Fibroblast of the aortic adventitia (primary cell): ENCODE measurements around the gene LNPEP. TPM values are rescaled to one million over a fixed set of nuclear protein-coding genes. Genes with fewer than 3 reads are reported as not detected.

Experiments
- DNase-seq: peaks from one replicate; pipeline ENCODE4 v3.0.0-alpha.2; 2010; ENCODE audit warnings: low read depth
- H3K4me3 ChIP-seq: 2 replicates; pipeline ENCODE4 v1.5.1; 2011; ENCODE audit warnings: low read depth, mild to moderate bottlenecking, control low read depth, low read length, moderate library complexity
- total RNA-seq: library from RNA; depleted of rRNA; stranded (reverse); fragments of >200 nt; gene quantifications from 2 replicates; pipeline ENCODE4 v1.2.3, GENCODE V29; 2012; ENCODE audit warnings: low replicate concordance
- TF ChIP-seq, protein P1 (sequence below): IDR thresholded peaks from 2 replicates; pipeline ENCODE4 v1.5.1; 2011; ENCODE audit warnings: mild to moderate bottlenecking, low read length, control low read depth, inconsistent platforms; ENCODE audit not compliant: insufficient read depth

The LNPEP gene
- total RNA-seq = 18.8 and 46.3 TPM in 2 replicates

DNA sequence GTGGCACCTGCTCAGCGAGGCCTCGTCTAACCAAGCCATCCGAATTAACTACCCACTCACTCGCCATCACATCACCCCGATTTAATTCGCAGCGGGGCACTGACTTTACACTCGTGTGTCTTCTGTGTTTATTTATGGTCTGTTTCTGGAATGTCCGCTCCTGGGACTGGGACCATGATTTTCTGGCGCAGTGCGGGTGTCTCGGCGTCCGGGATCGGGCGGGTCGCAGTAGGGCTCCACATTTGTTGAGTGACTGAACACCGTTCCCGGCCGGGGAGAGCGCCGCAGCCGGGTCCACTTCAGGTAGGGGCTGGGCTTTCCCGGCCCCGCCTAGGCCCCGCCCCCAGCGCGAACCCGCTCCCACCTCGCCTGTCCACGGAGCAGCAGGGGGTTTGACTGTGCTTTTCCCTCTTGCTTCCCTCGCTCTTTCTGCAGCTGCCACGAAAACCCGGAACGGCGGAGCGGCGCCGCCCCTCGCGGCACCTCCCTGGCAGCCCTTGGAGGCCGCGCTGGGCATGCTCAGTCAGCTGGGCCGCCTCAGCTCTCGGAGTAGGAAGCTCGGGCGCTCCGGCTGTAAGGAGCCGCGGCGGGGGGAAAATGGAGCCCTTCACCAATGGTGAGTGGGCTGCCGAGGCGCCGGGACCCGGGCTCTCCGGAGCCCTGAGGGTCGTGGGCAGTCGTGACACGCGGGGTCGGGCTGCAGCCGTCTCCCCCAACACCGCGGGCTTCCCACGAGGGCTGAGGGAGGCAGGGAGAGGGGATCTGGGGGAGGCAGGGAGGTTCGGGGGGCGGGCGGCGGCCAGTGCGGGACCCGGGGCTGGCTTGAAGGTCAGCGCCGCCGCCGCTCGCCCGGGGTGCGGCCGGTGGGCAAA, at the start of gene LNPEP:
Gene LNPEP, plus strand, starts transcription at position 522 of the 872 bp plus-strand sequence. Its CDS starts 76 bp downstream, at position 598.
- TF ChIP-seq, protein P1, sequence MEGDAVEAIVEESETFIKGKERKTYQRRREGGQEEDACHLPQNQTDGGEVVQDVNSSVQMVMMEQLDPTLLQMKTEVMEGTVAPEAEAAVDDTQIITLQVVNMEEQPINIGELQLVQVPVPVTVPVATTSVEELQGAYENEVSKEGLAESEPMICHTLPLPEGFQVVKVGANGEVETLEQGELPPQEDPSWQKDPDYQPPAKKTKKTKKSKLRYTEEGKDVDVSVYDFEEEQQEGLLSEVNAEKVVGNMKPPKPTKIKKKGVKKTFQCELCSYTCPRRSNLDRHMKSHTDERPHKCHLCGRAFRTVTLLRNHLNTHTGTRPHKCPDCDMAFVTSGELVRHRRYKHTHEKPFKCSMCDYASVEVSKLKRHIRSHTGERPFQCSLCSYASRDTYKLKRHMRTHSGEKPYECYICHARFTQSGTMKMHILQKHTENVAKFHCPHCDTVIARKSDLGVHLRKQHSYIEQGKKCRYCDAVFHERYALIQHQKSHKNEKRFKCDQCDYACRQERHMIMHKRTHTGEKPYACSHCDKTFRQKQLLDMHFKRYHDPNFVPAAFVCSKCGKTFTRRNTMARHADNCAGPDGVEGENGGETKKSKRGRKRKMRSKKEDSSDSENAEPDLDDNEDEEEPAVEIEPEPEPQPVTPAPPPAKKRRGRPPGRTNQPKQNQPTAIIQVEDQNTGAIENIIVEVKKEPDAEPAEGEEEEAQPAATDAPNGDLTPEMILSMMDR = no peak
- peak; percentile 96 for DNase-seq
- peak within 1 kb of the TSS; percentile 90 for H3K4me3 ChIP-seq

DNA sequence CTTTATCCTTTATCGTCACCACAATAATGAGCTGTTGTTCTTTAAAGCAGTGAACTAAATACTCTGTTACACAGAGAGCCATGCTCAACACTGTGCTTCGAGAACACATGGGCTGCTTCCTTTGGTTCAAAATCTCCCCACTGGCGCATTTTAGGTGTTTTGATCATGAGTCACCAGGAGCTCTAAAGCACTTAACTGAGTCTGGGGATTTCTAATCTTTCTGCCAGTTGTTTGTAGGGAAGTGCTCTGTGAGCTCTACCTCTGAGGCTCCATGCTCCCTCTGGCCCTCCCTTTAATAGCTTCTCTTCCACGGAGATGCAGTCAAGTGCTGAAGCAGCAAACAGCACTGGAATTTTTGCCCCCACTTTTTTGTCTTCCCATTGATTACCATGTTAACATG, 42.5 kb upstream of the LNPEP start:
- peak; percentile 79 for DNase-seq
- H3K4me3 ChIP-seq = no peak overlapping the region
- TF ChIP-seq, protein P1 = no peak

DNA sequence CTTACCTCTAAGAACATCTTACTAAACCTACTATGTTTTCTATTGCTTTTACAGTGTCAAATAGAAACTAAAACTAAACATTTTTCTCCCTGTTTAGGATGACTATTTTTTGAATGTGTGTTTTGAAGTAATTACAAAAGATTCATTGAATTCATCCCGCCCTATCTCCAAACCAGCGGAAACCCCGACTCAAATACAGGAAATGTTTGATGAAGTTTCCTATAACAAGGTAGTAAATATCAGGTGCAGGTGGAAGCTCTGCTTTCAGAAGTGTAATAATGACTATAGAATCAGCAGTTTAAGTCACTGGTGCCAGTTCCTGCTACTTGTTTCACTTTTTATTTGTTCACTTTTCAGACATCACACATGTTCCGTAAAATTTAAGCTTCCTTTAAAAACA, 39.6 kb upstream of the LNPEP start:
- H3K4me3 ChIP-seq = no peak overlapping the region
- TF ChIP-seq, protein P1 = no peak
- no peak for DNase-seq

DNA sequence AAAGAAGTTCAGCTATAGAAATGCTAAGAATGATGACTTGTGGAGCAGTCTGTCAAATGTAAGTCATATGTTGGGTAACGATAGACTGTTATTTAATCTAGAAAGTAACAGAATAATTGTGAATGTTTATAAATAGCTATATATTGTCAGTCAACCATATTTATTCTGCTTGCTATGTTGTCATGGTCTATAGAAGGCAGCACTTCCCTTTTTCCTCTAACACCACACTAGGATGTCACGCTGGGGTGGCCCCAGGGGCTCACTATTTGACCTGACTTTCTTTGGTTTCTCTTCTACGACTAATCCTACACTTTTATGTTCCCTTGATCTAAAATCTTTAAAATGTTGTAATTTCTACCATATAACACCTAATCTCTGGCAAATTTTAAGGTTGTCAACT, 39.1 kb upstream of the LNPEP start:
- no peak overlapping the region for H3K4me3 ChIP-seq
- no peak for DNase-seq
- TF ChIP-seq, protein P1 = no peak

DNA sequence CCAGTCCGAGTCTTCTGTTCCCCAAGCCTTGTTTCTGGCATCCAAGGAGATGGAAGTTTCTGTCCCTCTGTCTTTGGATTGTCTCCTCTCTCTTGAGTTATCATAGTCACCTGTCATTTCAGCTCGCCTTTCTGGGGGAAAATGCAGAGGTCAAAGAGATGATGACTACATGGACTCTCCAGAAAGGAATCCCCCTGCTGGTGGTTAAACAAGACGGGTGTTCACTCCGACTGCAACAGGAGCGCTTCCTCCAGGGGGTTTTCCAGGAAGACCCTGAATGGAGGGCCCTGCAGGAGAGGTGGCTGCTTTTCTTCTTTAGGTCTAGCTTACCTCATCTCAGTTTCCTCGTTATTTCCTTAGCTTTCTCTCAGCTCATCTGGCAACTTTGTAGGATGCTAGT, 34.5 kb upstream of the LNPEP start:
- DNase-seq = no peak
- H3K4me3 ChIP-seq = no peak overlapping the region
- TF ChIP-seq, protein P1 = no peak

DNA sequence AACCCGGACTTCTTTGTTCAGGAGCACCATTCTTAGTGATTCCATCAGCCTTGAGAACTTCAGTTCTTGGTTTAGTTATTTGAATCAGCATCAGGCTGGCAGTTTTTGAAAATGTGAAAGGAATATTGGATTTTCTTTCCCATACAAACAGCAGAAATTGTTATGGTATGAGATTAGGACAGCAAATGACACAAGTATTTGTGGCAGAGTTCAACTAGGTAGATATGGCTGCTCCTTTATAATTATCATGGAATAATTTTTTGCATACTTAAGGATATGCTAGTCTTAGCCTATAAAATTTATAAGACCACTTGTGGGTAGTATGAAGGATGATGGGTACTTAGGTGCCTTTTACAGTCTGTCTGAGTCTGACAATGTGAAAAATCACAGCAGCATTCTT, 34.0 kb upstream of the LNPEP start:
- H3K4me3 ChIP-seq = no peak overlapping the region
- DNase-seq = no peak
- TF ChIP-seq, protein P1 = no peak
